Esophagus squamous epithelium (tissue), 5 donors: Measurements from ENCODE around the gene ATP23. TPM values are rescaled to one million over a fixed set of nuclear protein-coding genes. Genes with fewer than 3 reads are reported as not detected.

ENCODE experiments used
- DNase-seq: peaks from one replicate; lab custom pipeline; 2025; lab: John Stamatoyannopoulos, UW
- H3K27ac ChIP-seq, 4 donors: fragments of 200-600 bp; sonication (generic); one replicate each; pipeline ENCODE4 v1.5.1; 2016 to 2019; ENCODE audit warnings: mild to moderate bottlenecking in 1 of 4
- H3K27me3 ChIP-seq, 4 donors: fragments of 200-600 bp; sonication (generic); 1 replicate in 3 of 4; 2 replicates in 1 of 4; pipeline versions ENCODE4 v1.5.1 to v1.6.0; 2017 to 2021; ENCODE audit warnings: antibody characterized with exemption in 1 of 4
- H3K36me3 ChIP-seq, 3 donors: fragments of 200-600 bp; sonication (generic); one replicate each; pipeline ENCODE4 v1.5.1; 2016 to 2019
- H3K4me1 ChIP-seq, 3 donors: fragments of 200-600 bp; sonication (generic); one replicate each; pipeline ENCODE4 v1.5.1; 2017 to 2019
- H3K4me3 ChIP-seq, 4 donors: fragments of 200-600 bp; sonication (generic); 1 replicate in 3 of 4; 2 replicates in 1 of 4; pipeline ENCODE4 v1.5.1; 2016 to 2019; ENCODE audit warnings: mild to moderate bottlenecking in 2 of 4, moderate library complexity in 1 of 4
- H3K9me3 ChIP-seq, 3 donors: fragments of 200-600 bp; sonication (generic); one replicate each; pipeline ENCODE4 v1.5.1; 2016 to 2019
- CTCF ChIP-seq, 6 experiments: fragments of 450-650 bp in 4 of 6; fragments of 200-600 bp in 2 of 6; sonication (generic) in 2 of 6; IDR thresholded peaks; one replicate each; pipeline ENCODE4 v1.5.1; 2016 to 2019; ENCODE audit warnings: antibody characterized with exemption in 6 of 6, mild to moderate bottlenecking in 4 of 6, moderate library complexity in 4 of 6
- POLR2A ChIP-seq, 4 donors: fragments of 450-650 bp; IDR thresholded peaks; one replicate each; pipeline ENCODE4 v1.6.1; 2017; ENCODE audit warnings: antibody characterized with exemption in 4 of 4, mild to moderate bottlenecking in 4 of 4, moderate library complexity in 3 of 4
- WGBS, 2 donors: methylation state at CpG; one replicate each; pipeline ENCODE4 v1.1.5; 2018; 5-methylcytosine and 5-hydroxymethylcytosine counted together
- intact Hi-C: fragments of 100-400 bp; cut with DNase I; formaldehyde crosslinking; loops from one replicate; pipeline ENCODE4 v1.15.0; 2022
- total RNA-seq, 4 donors: library from RNA; depleted of rRNA; stranded (reverse); fragments of >200 nt; gene quantifications; one replicate each; pipeline ENCODE4 v1.1.0, GENCODE V29; 2016
- donor health status: DM: yes; HTN: yes; CAD: no.

The ATP23 gene
- total RNA-seq, 4 donors from 2014 or later, result 2.0 to 17.9 (median 8.6) TPM

DNA sequence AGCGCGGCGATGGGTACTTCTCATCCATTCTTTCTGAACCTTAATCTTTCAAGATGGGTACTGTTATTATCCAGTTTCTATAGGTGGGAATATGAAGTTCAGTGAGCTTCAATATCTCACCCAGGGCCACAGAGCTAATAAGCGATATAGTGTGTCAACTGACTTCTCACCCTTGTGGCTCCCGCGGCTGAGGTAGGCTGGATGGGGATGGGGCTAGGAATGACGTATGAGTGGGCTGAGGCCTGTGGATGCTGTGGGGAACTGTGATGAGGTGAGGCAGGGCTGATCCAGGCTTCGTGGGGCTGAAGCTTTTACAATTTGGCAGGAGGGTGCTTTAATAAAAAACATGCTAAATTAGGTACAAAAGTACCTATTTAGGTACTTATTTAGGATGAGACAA lies 32.9 kb upstream of the ATP23 start:
- no peak overlapping the region for H3K4me3 ChIP-seq
- H3K9me3 ChIP-seq, result no peaks in the 10 kb centered on the region
- no peak overlapping the region for H3K27ac ChIP-seq
- H3K36me3 ChIP-seq, result no peaks in the 10 kb centered on the region
- DNase-seq, result no peak
- peaks cover 0 to 15% (median 0%) of the 10 kb centered on the region in 4 donors for H3K27me3 ChIP-seq
- peaks cover 0 to 10% (median 0%) of the 10 kb centered on the region in 3 donors for H3K4me1 ChIP-seq
- WGBS, 2 donors, result 73 to 80% methylated on average over 8 of the region's 8 CpGs
- intact Hi-C loops, result no loop called here
- TF ChIP-seq POLR2A (IDR thresholded peaks at IDR 0.05), result no peak
- TF ChIP-seq CTCF (IDR thresholded peaks at IDR 0.05), result no peak

DNA sequence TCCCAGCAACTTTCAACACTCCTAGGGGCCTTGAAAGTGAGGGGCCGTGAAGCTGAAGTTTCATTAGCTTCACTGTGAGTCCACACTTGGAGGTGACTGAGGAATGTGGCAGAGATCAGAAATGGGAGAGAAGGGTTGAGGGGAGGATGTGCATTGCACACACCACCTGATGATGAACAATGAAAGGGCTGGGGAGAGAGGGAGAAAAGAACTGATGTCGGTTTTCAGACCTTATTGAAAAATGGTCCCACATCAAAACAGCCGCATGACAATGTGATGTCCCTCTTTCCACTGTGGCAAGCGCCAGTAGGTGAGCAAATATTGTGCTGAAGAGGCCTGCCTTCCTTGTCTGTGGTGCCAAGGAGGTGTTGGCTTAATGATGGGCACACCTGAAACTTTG lies 32.3 kb upstream of the ATP23 start:
- H3K36me3 ChIP-seq, result no peaks in the 10 kb centered on the region
- no peak for DNase-seq
- H3K27me3 ChIP-seq, result peaks cover 0 to 16% (median 0%) of the 10 kb centered on the region in 4 donors
- no peak overlapping the region for H3K27ac ChIP-seq
- intact Hi-C loops, result no loop called here
- no peak for TF ChIP-seq POLR2A (IDR thresholded peaks at IDR 0.05)
- no peak for TF ChIP-seq CTCF (IDR thresholded peaks at IDR 0.05)
- H3K4me3 ChIP-seq, result no peak overlapping the region
- H3K9me3 ChIP-seq, result no peaks in the 10 kb centered on the region
- WGBS, 2 donors, result 70 to 79% methylated on average over 3 to 4 of the region's 4 CpGs
- peaks cover 0 to 10% (median 0%) of the 10 kb centered on the region in 3 donors for H3K4me1 ChIP-seq

- Histone ChIP-seq H3K27me3 (peaks cover 0 to 16% (median 0%) of the 10 kb centered on the region in 4 donors), H3K27ac (no peak overlapping the region), H3K4me3 (no peak overlapping the region), H3K9me3 (no peaks in the 10 kb centered on the region), H3K36me3 (no peaks in the 10 kb centered on the region), H3K4me1 (peaks cover 0 to 10% (median 0%) of the 10 kb centered on the region in 3 donors)
- TF ChIP-seq POLR2A (IDR thresholded peaks at IDR 0.05) (no peak), CTCF (IDR thresholded peaks at IDR 0.05) (no peak)
- 76 to 78% methylated on average over 4 of the region's 4 CpGs for WGBS, 2 donors
- DNase-seq, result no peak
- intact Hi-C loops, result no loop called here
Observed at GRCh38 chr12:57909611-57910010, 31.8 kb upstream of the ATP23 start.

DNA sequence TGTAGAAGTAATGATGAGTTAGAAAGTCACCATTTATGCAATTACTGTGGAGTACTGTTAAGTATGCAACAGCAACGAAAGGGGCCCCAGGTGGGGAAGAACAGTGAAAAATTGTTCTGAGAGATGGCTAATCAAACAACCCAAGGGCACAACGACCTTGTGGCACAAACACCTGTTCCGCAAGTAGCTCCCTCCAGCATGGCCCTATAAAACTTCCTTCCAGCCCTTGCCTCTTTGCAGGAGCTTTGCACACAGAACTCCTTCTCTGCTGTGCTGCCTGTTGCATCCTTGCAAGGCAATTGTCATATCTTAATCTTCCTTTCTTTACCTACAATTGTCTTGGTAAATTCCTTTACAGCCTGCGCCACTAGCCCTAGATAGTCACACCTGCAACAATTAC lies 23.2 kb upstream of the ATP23 start:
- H3K4me1 ChIP-seq, result no peaks in the 10 kb centered on the region
- DNase-seq, result no peak
- intact Hi-C loops, result no loop called here
- WGBS, 2 donors, result 64 to 70% methylated on average over 4 of the region's 4 CpGs
- H3K9me3 ChIP-seq, result no peaks in the 10 kb centered on the region
- TF ChIP-seq POLR2A (IDR thresholded peaks at IDR 0.05) (no peak), CTCF (IDR thresholded peaks at IDR 0.05) (no peak)
- no peak overlapping the region for H3K4me3 ChIP-seq
- peaks cover 0 to 5% (median 0%) of the 10 kb centered on the region in 4 donors for H3K27me3 ChIP-seq
- no peaks in the 10 kb centered on the region for H3K36me3 ChIP-seq
- H3K27ac ChIP-seq, result no peak overlapping the region

- no peak overlapping the region for H3K4me3 ChIP-seq
- TF ChIP-seq CTCF (IDR thresholded peaks at IDR 0.05) (no peak), POLR2A (IDR thresholded peaks at IDR 0.05) (no peak)
- H3K9me3 ChIP-seq, result no peaks in the 10 kb centered on the region
- H3K4me1 ChIP-seq, result no peaks in the 10 kb centered on the region
- no peaks in the 10 kb centered on the region for H3K36me3 ChIP-seq
- H3K27me3 ChIP-seq, result no peaks in the 10 kb centered on the region
- intact Hi-C loops, result no loop called here
- 42 to 56% methylated on average over 3 of the region's 3 CpGs for WGBS, 2 donors
- no peak for DNase-seq
- H3K27ac ChIP-seq, result no peak overlapping the region
Observed at GRCh38 chr12:57927086-57927485, 14.3 kb upstream of the ATP23 start.
